Erythroblast (primary cell): ENCODE measurements around the gene CRACR2B.

Experiments used
- GATA1 ChIP-seq: IDR thresholded peaks from 2 replicates; pipeline ENCODE4 v1.6.1; 2011; ENCODE audit warnings: low read depth, mild to moderate bottlenecking, control low read depth, low read length, moderate library complexity
- POLR2A ChIP-seq: IDR thresholded peaks from 2 replicates; pipeline ENCODE4 v1.6.1; 2011; ENCODE audit warnings: mild to moderate bottlenecking, low read length

DNA sequence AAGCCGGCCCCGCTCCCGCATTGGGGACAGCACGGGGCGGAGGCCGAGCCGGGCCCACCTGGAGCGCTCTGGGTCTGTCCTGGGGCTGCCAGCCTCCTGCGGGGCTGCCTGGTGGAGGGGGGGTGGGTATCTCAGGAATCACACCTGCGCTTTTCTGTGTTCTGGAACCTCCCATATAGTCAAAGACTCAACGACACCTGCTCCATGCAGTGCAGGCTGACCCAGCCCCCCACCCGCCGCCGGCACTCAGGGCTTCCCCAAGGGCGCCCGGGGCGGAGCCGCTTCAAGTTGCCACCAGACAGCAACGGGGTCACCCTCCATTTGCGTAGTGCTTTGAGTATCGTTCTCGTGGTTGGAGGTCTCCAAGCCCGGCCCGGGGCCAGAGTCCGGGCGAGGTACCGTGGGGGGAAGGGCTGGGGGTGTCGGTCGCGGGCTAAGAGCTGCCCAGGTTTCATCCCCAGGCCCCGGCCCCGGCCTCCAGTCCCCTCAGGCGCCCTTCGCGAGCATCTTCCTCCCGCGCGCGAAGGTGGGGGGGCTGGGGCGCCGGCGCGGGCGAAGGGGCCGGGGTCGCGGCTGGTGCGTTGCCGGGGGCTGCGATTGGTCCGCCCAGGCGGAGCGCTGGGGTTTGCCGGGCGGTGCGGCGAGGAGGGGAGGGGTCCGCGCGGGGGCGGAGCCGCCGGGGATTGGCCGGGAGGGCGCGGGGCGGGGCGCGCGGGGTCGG, 21.5 kb downstream of the CRACR2B start:
- TF ChIP-seq POLR2A = no peak
- TF ChIP-seq GATA1 = no peak
